22Rv1 (cell line): ENCODE data around the gene C6orf47.

Source experiments
- H3K27ac ChIP-seq: fragments of 450-650 bp; 2 replicates; pipeline ENCODE4 v1.5.1; 2017
- CTCF ChIP-seq: fragments of 450-650 bp; IDR thresholded peaks from 2 replicates; pipeline ENCODE4 v1.5.1; 2017; ENCODE audit warnings: mild to moderate bottlenecking
- ZFX ChIP-seq: fragments of 450-650 bp; IDR thresholded peaks from 2 replicates; pipeline ENCODE4 v1.6.1; 2017; ENCODE audit warnings: antibody characterized with exemption, borderline replicate concordance

Gene C6orf47

GRCh38 chr6:31691564-31692108 is 31.1 kb upstream of the C6orf47 start:
- TF ChIP-seq CTCF (no peak), ZFX (no peak)
- no peak overlapping the region for H3K27ac ChIP-seq

GRCh38 chr6:31691078-31691463 is 30.5 kb upstream of the C6orf47 start:
- H3K27ac ChIP-seq = no peak overlapping the region
- TF ChIP-seq ZFX = no peak
- no peak for TF ChIP-seq CTCF

- no peak overlapping the region for H3K27ac ChIP-seq
- no peak for TF ChIP-seq CTCF
- no peak for TF ChIP-seq ZFX
Observed at GRCh38 chr6:31690231-31691077, 29.9 kb upstream of the C6orf47 start.

- no peak for TF ChIP-seq ZFX
- peak; percentile 66 for TF ChIP-seq CTCF
- H3K27ac ChIP-seq = no peak overlapping the region
Observed at GRCh38 chr6:31689249-31690110, 28.9 kb upstream of the C6orf47 start.

GRCh38 chr6:31687860-31688693 is 27.5 kb upstream of the C6orf47 start:
- TF ChIP-seq ZFX (no peak), CTCF (no peak)
- H3K27ac ChIP-seq = no peak overlapping the region

- TF ChIP-seq ZFX (no peak), CTCF (no peak)
- H3K27ac ChIP-seq = no peak overlapping the region
Observed at GRCh38 chr6:31687321-31687720, 26.7 kb upstream of the C6orf47 start.
